ENCODE data around the gene PSMC5. TPM values are rescaled to one million over a fixed set of nuclear protein-coding genes. Genes with fewer than 3 reads are reported as not detected.

Gene PSMC5
- total and polyA plus RNA-seq, 9 of the 15 experiments (the other 6 are each of a cell fraction or from before 2014, with no cell fraction given), result 89.2 to 393 (median 161) TPM

GRCh38 chr17:63842540-63843386 is 15.5 kb downstream of the PSMC5 start, which contains the start of gene SMARCD2 (continued):
- no peak; the same call in 1 of the 2 replicates for TF ChIP-seq ZNF354B (CRISPR knock-in tag; IDR thresholded peaks at IDR 0.05)
- TF ChIP-seq ILK (tag; IDR thresholded peaks at IDR 0.05; ENCODE audit: borderline replicate concordance, low read depth), result no peak
- TF ChIP-seq ZC3H4 (CRISPR knock-in tag; IDR thresholded peaks at IDR 0.05; ENCODE audit: borderline replicate concordance), result no peak
- no peak for TF ChIP-seq FOS (IDR thresholded peaks at IDR 0.05; ENCODE audit: extremely low read depth, insufficient read length)
- TF ChIP-seq CREM (IDR thresholded peaks at IDR 0.05; ENCODE audit: low read depth), result peak; percentile 84
- peak; percentile 93 for TF ChIP-seq CCNT2 (IDR thresholded peaks at IDR 0.05; ENCODE audit: borderline replicate concordance, extremely low read depth, insufficient read length, low read depth, low read length)
- no peak for TF ChIP-seq ZNF12 (CRISPR knock-in tag; IDR thresholded peaks at IDR 0.05)
- no peak for TF ChIP-seq ZNF75A (CRISPR knock-in tag; IDR thresholded peaks at IDR 0.05)
- TF ChIP-seq ZNF431 (CRISPR knock-in tag; IDR thresholded peaks at IDR 0.05), result 0 out of 2 replicates have a peak, but pooled peaks have one; percentile 58
- TF ChIP-seq HDGF (IDR thresholded peaks at IDR 0.05), result 0 out of 2 replicates have a peak, but pooled peaks have one; percentile 64
- TF ChIP-seq TRIM28 (IDR thresholded peaks at IDR 0.05), result peak; percentile 89
- TF ChIP-seq ARHGAP35 (IDR thresholded peaks at IDR 0.05; ENCODE audit: partially characterized antibody), result no peak
- TF ChIP-seq DLX4 (CRISPR knock-in tag; IDR thresholded peaks at IDR 0.05), result no peak
- no peak; the same call in 1 of the 2 replicates for TF ChIP-seq MGA (IDR thresholded peaks at IDR 0.05)
- TF ChIP-seq E2F5 (CRISPR knock-in tag; IDR thresholded peaks at IDR 0.05), result peak; percentile 81; the same call in 1 of the 2 replicates

Data from K562 (cell line).